ENCODE data around the gene HEXD. TPM values are rescaled to one million over a fixed set of nuclear protein-coding genes. Genes with fewer than 3 reads are reported as not detected.

HEXD gene
- polyA plus RNA-seq, 6 donors from 2014 or later = 10.8 to 30.5 (median 18.2) TPM

GRCh38 chr17:82477934-82478333 is 59.8 kb downstream of the HEXD start:
- Mint-ChIP-seq H3K36me3 (peaks cover 0 to 7% of the 10 kb centered on the region in 2 donors), H3K9me3 (no peaks in the 10 kb centered on the region), H3K4me1 (peaks cover 0 to 2% (median 0%) of the 10 kb centered on the region in 3 donors), H3K27ac (peak overlapping the region in 1 of 6 donors; percentile 62), H3K27me3 (no peaks in the 10 kb centered on the region), H3K4me3 (no peak overlapping the region)
- no peak for ATAC-seq (ENCODE audit: low read depth in 2 of 2)
- no peak for DNase-seq

- Mint-ChIP-seq H3K27me3 (no peaks in the 10 kb centered on the region), H3K4me1 (peaks cover 0 to 2% (median 0%) of the 10 kb centered on the region in 3 donors), H3K9me3 (no peaks in the 10 kb centered on the region), H3K36me3 (peaks cover 0 to 7% of the 10 kb centered on the region in 2 donors), H3K4me3 (no peak overlapping the region), H3K27ac (peak overlapping the region in 1 of 6 donors; percentile 49)
- no peak for DNase-seq
- ATAC-seq (ENCODE audit: low read depth in 2 of 2) = no peak
These were observed 61.5 kb downstream of the HEXD start for GRCh38 chr17:82479602-82480001.

DNA sequence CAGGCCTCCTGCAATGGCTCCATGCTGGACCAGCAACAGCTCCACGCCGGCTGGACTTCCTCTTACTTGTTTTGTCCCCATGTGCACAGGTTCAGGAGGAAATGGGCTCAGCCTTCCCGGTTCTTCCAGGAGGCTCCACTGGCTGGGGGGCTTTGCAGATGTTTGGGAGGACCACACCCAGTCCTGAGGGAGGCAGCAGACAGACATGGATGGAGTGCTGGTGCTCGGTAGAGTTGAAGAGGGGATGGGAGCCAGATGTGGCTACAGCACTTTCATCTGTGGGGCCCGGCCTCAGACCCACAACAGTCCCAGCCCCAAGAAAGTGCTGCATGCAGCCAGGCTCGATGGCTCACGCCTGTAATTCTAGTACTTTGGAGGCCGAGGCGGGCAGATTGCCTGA is 62.2 kb downstream of the HEXD start:
- DNase-seq = no peak
- Mint-ChIP-seq H3K36me3 (peaks cover 0 to 7% of the 10 kb centered on the region in 2 donors), H3K4me3 (no peak overlapping the region), H3K27ac (peak overlapping the region in 1 of 6 donors; percentile 47), H3K4me1 (peaks cover 0 to 2% (median 0%) of the 10 kb centered on the region in 3 donors), H3K27me3 (no peaks in the 10 kb centered on the region), H3K9me3 (no peaks in the 10 kb centered on the region)
- ATAC-seq (ENCODE audit: low read depth in 2 of 2) = no peak

- Mint-ChIP-seq H3K9me3 (no peaks in the 10 kb centered on the region), H3K36me3 (peaks cover 0 to 1% of the 10 kb centered on the region in 2 donors), H3K27me3 (no peaks in the 10 kb centered on the region), H3K4me1 (peaks cover 0 to 6% (median 4%) of the 10 kb centered on the region in 3 donors), H3K4me3 (peak overlapping the region in 2 of 8 donors; percentile 59 to 70), H3K27ac (no peak overlapping the region)
- ATAC-seq (ENCODE audit: low read depth in 2 of 2) = no peak
- DNase-seq = no peak
These were observed 65.1 kb downstream of the HEXD start for GRCh38 chr17:82483204-82483660.

GRCh38 chr17:82483836-82484235 is 65.7 kb downstream of the HEXD start:
- no peak for DNase-seq
- Mint-ChIP-seq H3K36me3 (no peaks in the 10 kb centered on the region), H3K4me1 (peaks cover 0 to 6% (median 4%) of the 10 kb centered on the region in 3 donors), H3K9me3 (no peaks in the 10 kb centered on the region), H3K27me3 (no peaks in the 10 kb centered on the region), H3K27ac (no peak overlapping the region), H3K4me3 (no peak overlapping the region)
- no peak for ATAC-seq (ENCODE audit: low read depth in 2 of 2)

GRCh38 chr17:82486231-82487094 is 68.3 kb downstream of the HEXD start:
- H3K27ac Mint-ChIP-seq = peak overlapping the region in 2 of 6 donors; percentile 65 to 78
- DNase-seq (no peak), ATAC-seq (ENCODE audit: low read depth in 2 of 2) (no peak)
- H3K27me3 Mint-ChIP-seq = no peaks in the 10 kb centered on the region
- peaks cover 0 to 4% (median 4%) of the 10 kb centered on the region in 3 donors for H3K4me1 Mint-ChIP-seq
- H3K36me3 Mint-ChIP-seq = no peaks in the 10 kb centered on the region
- no peak overlapping the region for H3K4me3 Mint-ChIP-seq
- H3K9me3 Mint-ChIP-seq = no peaks in the 10 kb centered on the region

DNA sequence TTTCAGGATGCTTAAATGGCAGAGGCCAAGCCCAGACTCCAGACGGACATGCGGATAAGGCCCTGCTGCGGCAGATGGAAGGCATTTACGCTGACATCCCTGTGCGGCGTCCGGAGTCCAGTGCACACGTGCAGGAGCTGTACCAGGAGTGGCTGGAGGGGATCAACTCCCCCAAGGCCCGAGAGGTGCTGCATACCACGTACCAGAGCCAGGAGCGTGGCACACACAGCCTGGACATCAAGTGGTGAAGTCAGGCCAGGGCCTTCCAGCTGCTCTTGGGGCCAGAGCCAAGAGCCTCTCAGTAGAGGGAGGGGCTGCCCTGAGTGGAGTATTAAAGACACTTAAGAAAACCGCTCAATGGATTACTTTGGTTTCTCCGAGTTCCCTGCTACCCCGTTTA is 69.8 kb downstream of the HEXD start:
- Mint-ChIP-seq H3K4me1 (peaks cover 0 to 6% (median 4%) of the 10 kb centered on the region in 3 donors), H3K9me3 (no peaks in the 10 kb centered on the region), H3K36me3 (no peaks in the 10 kb centered on the region), H3K4me3 (no peak overlapping the region), H3K27me3 (no peaks in the 10 kb centered on the region), H3K27ac (peak overlapping the region in 2 of 6 donors; percentile 53 to 87)
- DNase-seq (no peak), ATAC-seq (ENCODE audit: low read depth in 2 of 2) (no peak)

DNA sequence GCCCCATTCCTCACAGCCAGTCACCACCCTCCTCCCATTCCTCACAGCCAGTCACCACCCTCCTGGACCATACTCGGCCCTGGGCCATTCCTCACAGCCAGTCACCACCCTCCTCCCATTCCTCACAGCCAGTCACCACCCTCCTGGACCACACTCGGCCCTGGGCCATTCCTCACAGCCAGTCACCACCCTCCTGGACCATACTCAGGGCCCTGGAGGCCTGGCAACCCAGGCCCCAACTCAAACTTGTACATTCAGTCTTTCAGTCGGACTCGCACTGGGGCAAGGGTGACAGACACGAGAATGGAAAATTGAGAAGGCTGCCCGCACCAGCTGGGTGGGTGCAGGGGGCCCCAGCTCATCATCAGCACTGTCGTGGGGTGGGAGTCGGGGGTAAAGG is 71.0 kb downstream of the HEXD start:
- peaks cover 8 to 13% (median 8%) of the 10 kb centered on the region in 3 donors for H3K4me1 Mint-ChIP-seq
- no peak for DNase-seq
- no peak for ATAC-seq (ENCODE audit: low read depth in 2 of 2)
- no peaks in the 10 kb centered on the region for H3K27me3 Mint-ChIP-seq
- H3K36me3 Mint-ChIP-seq = no peaks in the 10 kb centered on the region
- H3K27ac Mint-ChIP-seq = peak overlapping the region in 1 of 6 donors; percentile 66
- peak overlapping the region in 1 of 8 donors; percentile 47 for H3K4me3 Mint-ChIP-seq
- H3K9me3 Mint-ChIP-seq = no peaks in the 10 kb centered on the region

DNA sequence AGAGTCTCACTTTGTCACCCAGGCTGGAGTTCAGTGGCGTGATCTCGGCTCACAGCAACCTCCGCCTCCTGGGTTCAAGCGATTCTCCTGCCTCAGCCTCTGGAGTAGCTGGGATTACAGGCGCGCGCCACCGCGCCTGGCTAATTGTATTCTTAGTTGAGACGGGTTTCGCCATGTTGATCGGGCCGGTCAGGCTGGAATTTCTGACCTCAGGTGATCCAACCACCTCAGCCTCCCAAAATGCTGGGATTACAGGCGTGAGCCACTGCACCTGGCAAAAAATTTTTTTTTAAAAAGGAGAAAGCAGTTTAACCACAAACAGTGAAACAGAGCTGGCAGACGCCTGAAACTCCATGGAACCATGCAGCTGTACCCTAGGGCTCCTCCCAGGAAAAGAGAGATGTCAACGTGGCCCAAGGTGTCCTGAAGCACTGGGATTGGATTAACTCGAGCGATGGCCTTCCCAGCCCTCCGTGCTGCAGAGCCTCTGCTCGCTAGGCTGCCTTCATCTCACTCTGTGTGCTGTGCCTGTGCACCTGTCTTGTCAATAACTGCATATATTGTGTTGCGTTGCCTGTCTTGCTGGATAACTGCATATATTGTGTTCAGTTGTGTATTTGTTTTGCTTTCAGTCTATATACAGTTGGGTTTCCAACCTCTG is 71.8 kb downstream of the HEXD start:
- DNase-seq (no peak), ATAC-seq (ENCODE audit: low read depth in 2 of 2) (no peak)
- Mint-ChIP-seq H3K4me1 (peaks cover 16 to 22% (median 17%) of the 10 kb centered on the region in 3 donors), H3K4me3 (peak overlapping the region in 1 of 8 donors; percentile 44), H3K36me3 (no peaks in the 10 kb centered on the region), H3K27ac (peak overlapping the region in 1 of 6 donors; percentile 38), H3K27me3 (peaks cover 0 to 6% (median 0%) of the 10 kb centered on the region in 3 donors), H3K9me3 (peaks cover 0 to 3% (median 0%) of the 10 kb centered on the region in 7 donors)

GRCh38 chr17:82490512-82491195 is 72.5 kb downstream of the HEXD start:
- Mint-ChIP-seq H3K36me3 (no peaks in the 10 kb centered on the region), H3K9me3 (peaks cover 0 to 3% (median 0%) of the 10 kb centered on the region in 7 donors), H3K27me3 (peaks cover 0 to 6% (median 0%) of the 10 kb centered on the region in 3 donors), H3K4me3 (no peak overlapping the region), H3K27ac (peak overlapping the region in 1 of 6 donors; percentile 38), H3K4me1 (peaks cover 17 to 22% (median 19%) of the 10 kb centered on the region in 3 donors)
- DNase-seq (no peak), ATAC-seq (ENCODE audit: low read depth in 2 of 2) (no peak)

- H3K27me3 Mint-ChIP-seq = peaks cover 0 to 6% (median 0%) of the 10 kb centered on the region in 3 donors
- peaks cover 0 to 3% (median 0%) of the 10 kb centered on the region in 7 donors for H3K9me3 Mint-ChIP-seq
- H3K4me1 Mint-ChIP-seq = peaks cover 14 to 23% (median 23%) of the 10 kb centered on the region in 3 donors
- no peaks in the 10 kb centered on the region for H3K36me3 Mint-ChIP-seq
- DNase-seq (no peak), ATAC-seq (ENCODE audit: low read depth in 2 of 2) (no peak)
- peak overlapping the region in 2 of 6 donors; percentile 43 to 74 for H3K27ac Mint-ChIP-seq
- H3K4me3 Mint-ChIP-seq = no peak overlapping the region
These were observed 73.0 kb downstream of the HEXD start for GRCh38 chr17:82491196-82491530.

GRCh38 chr17:82491533-82491932 is 73.4 kb downstream of the HEXD start:
- Mint-ChIP-seq H3K27me3 (peaks cover 0 to 6% (median 0%) of the 10 kb centered on the region in 3 donors), H3K9me3 (peaks cover 0 to 3% (median 0%) of the 10 kb centered on the region in 7 donors), H3K4me3 (no peak overlapping the region), H3K4me1 (peaks cover 14 to 25% (median 24%) of the 10 kb centered on the region in 3 donors), H3K27ac (peak overlapping the region in 3 of 6 donors; percentile 41 to 74 (median 43)), H3K36me3 (no peaks in the 10 kb centered on the region)
- DNase-seq (no peak), ATAC-seq (ENCODE audit: low read depth in 2 of 2) (no peak)

Measured in naive B cell (primary cell).